H7 (cell line): ENCODE results near the gene ACTR1B. TPM values are rescaled to one million over a fixed set of nuclear protein-coding genes. Genes with fewer than 3 reads are reported as not detected.
"Not testable (repeated sequence)": the region's sequence is repeated elsewhere in the genome, so short reads cannot be mapped to it uniquely, and the experiment has no call there.

Experiments used
- DNase-seq: peaks from one replicate; pipeline ENCODE4 v3.0.0; 2012
- H3K27me3 ChIP-seq: 2 replicates; pipeline ENCODE4 v1.6.0; 2011; ENCODE audit warnings: mild to moderate bottlenecking, low read length; ENCODE audit not compliant: control insufficient read depth, insufficient read depth
- H3K36me3 ChIP-seq: replicated peaks from 2 replicates; pipeline ENCODE4 v1.5.1; 2011; ENCODE audit warnings: low read length; ENCODE audit not compliant: control insufficient read depth, insufficient read depth
- H3K4me3 ChIP-seq: 2 replicates; pipeline ENCODE4 v1.5.1; 2011; ENCODE audit warnings: low read depth, mild to moderate bottlenecking, control low read depth, low read length, moderate library complexity; ENCODE audit not compliant: insufficient read depth
- total RNA-seq: library from RNA; depleted of rRNA; stranded (reverse); fragments of >200 nt; shearing (Covaris generic); gene quantifications from 2 replicates; pipeline ENCODE4 v1.2.3, GENCODE V29; 2014

The ACTR1B gene
- total RNA-seq, 1 experiment from 2014 or later: 49.7 TPM

DNA sequence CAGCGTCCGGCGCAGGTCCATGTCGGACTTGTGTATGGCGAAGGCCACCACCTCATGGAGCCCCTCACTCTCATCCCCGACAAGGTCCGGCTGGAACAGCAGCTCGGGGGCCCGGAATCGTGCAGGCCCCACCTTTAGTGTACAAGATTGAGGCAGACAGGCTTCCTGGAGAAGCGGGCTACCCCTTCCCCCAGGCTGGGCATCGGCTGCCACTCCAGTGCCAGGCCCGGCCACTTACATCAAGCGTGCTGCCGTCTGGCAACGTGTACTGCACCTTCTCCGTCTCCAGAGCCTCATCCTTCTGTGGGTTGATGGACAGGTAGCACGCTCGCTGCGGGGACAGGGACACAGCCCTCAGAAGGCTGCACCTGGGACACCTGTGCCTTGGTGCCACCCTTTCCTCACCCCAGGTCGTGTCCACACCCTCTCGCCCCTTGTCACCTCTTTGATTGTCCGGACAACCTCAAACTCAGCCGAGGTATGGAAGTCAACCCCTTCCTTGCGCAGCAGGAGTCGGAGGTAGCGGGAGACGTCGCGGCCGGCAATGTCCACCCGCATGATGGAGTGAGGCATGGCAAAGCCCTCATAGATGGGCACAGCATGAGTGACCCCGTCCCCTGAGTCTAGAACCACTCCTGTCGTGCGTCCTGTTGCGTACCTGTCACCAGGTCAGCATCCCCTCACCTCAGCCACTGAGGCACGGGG is 5.7 kb downstream of the ACTR1B start:
- Histone ChIP-seq H3K36me3 (peaks cover 11% of the 10 kb centered on the region), H3K4me3 (no peak overlapping the region), H3K27me3 (no peaks in the 10 kb centered on the region)
- peak; percentile 24 for DNase-seq

DNA sequence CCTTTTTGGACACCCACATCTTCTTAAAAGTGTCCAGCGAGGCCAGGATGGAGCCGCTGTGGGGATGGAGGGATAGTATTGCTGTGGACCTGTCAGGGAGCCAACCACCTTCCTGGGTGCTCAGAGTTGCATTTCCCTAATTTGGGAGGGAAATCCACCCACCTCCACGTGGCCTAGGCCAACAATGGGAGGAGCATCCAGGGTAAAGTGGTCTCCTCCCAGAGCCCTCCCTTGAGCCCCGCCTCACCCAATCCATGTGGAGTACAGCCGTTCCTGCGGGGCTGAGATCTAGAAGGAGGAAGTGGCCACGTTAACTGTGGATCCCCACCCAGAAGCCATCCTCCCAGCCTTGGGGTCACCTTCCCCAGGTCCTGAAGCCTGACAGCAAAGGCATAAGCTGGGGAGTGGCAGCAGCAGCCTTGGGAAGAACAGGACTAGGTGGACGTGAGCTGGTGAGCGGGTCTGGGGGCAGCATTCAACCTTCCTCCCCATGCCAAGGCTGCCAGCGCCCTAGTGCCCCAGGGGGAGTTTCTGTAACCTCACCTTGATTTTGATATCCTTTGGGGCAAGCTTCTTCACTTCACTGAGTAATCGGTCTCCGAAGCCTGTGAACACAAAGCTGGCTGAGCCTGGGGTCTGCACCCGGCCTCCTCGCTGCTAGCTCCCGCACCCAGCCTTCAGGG is 6.8 kb downstream of the ACTR1B start:
- Histone ChIP-seq H3K27me3 (no peaks in the 10 kb centered on the region), H3K4me3 (no peak overlapping the region), H3K36me3 (peaks cover 11% of the 10 kb centered on the region)
- DNase-seq: peak; percentile 60

DNA sequence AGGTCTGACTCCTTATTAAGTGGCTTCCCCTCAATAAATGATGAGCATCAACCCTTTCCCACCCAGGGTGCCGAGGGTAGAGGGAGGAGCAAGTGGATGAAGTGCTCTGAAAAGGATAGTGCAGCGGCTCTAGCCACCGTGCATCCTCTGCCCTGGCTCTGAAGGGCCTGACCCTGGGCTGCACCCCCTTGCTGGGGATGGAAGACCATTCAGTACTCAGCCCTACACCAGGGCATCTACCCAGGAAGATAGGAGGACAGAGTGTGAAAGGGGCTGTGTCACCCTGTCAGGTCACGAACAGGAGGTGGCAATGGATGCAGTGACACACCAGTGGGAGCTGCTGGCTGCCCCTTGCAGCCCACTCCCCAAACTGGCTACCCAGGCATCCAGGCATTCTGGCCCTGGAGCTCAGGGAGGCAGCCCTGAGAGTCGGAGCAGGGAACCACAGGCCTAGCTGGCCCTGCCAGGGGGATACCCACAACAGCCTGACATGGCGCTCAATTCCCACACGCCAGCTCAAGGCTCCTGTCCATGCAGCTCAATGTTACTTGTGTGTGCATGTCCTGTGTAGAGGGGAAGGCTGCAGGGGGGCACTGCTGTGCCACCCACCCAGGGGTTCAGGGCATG is 7.6 kb downstream of the ACTR1B start:
- Histone ChIP-seq H3K4me3 (no peak overlapping the region), H3K27me3 (no peaks in the 10 kb centered on the region), H3K36me3 (peaks cover 11% of the 10 kb centered on the region)
- DNase-seq: peak; percentile 22

DNA sequence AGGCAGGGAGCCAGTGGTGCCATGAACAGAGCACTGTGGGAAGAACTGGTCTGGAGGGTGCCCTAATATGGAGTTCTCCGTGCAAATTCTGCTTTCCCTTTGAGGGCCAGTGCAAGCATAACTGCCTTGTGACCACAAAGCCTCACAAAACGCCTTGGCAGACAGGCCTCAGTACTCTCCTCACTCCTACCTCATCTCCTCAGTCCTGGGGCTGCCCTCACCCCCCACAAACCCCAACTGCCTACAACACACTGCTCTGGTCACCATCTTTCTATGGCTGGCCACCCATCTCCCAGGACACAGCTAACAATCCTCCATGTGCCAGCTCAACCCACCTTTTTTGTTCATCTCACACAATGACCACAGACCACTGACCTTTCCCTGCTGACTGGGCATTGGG is 9.1 kb downstream of the ACTR1B start:
- Histone ChIP-seq H3K36me3 (peaks cover 11% of the 10 kb centered on the region), H3K27me3 (no peaks in the 10 kb centered on the region), H3K4me3 (no peak overlapping the region)
- DNase-seq: peak; percentile 13

DNA sequence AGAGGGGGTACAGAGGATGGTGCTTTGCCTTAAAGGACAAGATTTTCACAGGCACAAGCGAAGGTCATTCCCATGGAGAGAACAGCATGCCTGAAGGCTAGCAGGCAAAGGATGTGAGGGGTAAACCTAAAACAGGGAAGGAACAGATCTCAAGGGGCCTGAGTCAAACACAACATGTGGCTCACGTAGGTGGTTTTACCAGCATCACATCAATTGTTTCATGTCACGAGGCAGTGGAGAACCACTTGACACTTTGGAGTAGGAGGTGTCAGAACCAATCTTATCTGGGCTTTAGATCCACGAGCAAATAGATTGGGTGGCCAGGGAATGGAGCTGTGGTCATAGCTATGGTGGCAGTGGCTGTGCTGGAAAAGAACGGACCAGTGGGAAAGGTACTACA is 9.5 kb downstream of the ACTR1B start:
- no peaks in the 10 kb centered on the region for H3K27me3 ChIP-seq
- DNase-seq: peak; percentile 9

DNA sequence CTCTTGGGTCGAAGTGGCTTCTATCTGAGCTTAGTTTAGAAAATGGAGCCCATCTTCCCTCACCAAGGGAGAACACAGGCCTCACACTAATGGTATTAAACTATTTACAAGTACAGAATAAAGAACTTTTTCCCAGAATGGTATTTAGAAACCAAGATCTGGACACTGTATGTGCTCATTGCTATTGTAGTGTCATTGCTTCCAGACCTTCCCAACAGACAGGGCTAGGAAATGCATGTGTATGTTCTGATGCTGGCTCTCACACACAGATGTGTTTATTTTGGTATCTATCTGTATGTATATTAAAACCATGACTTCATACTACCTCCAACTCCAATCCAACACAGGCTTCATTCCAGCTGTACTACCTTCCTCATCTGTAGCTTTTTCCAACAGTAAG is 10.0 kb downstream of the ACTR1B start:
- Histone ChIP-seq H3K4me3 (no peak overlapping the region), H3K27me3 (no peaks in the 10 kb centered on the region), H3K36me3 (peaks cover 13% of the 10 kb centered on the region)
- DNase-seq: no peak

More for the DNA sequence above, 9.5 kb downstream of the ACTR1B start:
- peaks cover 11% of the 10 kb centered on the region for H3K36me3 ChIP-seq
- H3K4me3 ChIP-seq: no peak overlapping the region

DNA sequence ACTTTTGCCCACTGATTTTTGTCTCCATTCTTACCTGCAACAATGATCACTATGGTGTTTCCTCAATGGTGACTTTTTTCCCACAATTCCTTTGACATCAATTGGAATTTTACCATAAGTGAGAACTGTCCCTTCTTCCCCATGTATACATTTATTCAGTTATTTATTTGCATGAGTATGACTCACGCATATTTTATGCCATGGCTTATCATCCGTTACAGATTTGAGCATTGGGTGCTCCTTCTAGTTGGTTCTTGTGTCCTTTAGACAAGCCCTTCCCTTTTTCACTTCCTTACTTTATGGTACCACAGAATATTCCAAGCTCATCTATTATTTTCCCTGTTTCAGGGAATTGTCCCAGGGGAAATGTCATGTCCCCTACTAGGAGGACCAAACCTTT is 10.4 kb downstream of the ACTR1B start:
- H3K27me3 ChIP-seq: no peaks in the 10 kb centered on the region
- DNase-seq: peak; percentile 4

DNA sequence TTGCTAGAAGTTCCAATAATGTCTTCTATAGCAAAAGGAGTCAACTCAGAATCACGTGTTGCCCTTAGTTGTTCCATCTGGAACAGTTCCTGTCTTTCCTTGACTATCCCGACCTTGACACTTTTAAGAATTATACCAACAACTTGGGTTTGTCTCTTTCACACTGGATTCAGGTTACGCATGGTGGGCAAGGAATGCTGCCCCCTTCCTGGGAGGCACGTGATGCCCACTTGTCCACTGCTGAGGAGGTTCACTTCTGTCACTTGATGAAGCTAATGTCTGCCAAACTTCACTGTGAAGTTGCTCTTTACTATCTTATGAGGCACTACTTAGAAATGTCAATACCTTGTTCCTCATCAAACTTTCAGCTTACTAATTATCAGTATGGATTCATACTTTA is 12.7 kb downstream of the ACTR1B start:
- Histone ChIP-seq H3K36me3 (peaks cover 16% of the 10 kb centered on the region), H3K27me3 (no peaks in the 10 kb centered on the region), H3K4me3 (no peak overlapping the region)
- peak; percentile 10 for DNase-seq

More for the DNA sequence above, 10.4 kb downstream of the ACTR1B start:
- Histone ChIP-seq H3K36me3 (peaks cover 15% of the 10 kb centered on the region), H3K4me3 (no peak overlapping the region)

DNA sequence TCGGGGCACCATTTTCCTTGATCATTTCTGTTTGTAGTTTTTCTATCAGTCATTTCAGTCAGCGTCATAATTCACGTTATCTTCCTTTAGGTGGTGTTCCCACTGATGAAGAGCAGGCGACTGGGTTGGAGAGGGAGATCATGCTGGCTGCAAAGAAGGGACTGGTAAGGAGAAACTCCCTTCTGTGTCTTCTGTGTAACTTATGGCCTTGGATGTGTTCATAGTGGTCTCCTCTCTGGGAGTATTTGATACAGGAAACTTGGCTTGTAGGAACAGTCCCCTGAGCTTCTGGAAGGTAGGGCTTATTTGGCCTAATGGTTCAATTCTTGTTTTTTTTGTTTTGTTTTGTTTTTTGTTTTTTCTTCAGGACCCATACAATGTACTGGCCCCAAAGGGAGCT is 16.9 kb downstream of the ACTR1B start:
- no peak for DNase-seq
- peaks cover 16% of the 10 kb centered on the region for H3K36me3 ChIP-seq
- H3K27me3 ChIP-seq: no peaks in the 10 kb centered on the region
- H3K4me3 ChIP-seq: peak overlapping the region; percentile 4; the same call in 1 of the 2 replicates

DNA sequence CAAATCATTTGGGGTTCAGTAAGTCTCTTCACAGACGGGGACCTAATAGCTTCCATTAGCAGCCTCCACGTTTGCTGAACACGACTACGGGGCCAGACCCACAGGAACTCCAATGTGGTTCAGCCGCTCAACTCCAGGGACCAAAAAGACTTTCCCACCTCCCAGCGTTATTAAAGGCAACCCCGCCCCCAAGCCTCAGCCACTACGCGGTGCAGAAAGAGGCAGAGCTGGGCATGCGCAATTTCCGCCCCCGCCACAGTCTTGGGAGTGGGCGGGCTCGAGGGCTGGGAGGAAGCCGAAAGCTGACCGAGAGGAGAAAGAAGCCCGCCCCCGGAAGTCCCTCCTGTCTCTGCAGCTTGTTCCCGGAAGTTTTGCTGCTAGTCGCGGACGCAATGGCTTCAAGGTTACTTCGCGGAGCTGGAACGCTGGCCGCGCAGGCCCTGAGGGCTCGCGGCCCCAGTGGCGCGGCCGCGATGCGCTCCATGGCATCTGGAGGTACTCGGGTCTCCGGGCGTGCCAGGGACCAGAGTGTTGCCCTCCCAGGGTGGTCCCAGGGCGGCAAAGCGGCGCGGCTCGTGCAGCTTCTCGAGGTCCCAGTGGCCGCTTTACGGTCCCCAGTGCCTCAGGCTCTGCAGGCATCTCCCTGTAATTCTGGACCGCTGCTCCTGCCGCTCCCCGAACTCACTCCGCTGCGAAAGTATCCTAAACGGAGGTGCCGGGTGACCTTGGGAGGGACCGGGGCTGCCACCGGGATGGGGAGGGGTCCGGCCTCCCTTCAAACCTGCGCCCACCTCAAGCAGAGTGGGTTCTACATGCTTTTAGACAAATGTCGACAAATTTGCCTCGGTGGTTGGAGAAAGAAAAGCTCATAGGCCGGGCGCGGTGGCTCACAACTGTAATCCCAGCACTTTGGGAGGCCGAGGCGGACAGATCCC is 17.9 kb downstream of the ACTR1B start, which contains the start of gene COX5B:
Gene COX5B (plus strand): TSS at position 368 of the 935 bp plus-strand sequence. CDS start 25 bp downstream, at position 393.
- Histone ChIP-seq H3K36me3 (peaks cover 16% of the 10 kb centered on the region), H3K4me3 (peak within 1 kb of the TSS; percentile 97), H3K27me3 (no peaks in the 10 kb centered on the region)
- peak; percentile 98 for DNase-seq

DNA sequence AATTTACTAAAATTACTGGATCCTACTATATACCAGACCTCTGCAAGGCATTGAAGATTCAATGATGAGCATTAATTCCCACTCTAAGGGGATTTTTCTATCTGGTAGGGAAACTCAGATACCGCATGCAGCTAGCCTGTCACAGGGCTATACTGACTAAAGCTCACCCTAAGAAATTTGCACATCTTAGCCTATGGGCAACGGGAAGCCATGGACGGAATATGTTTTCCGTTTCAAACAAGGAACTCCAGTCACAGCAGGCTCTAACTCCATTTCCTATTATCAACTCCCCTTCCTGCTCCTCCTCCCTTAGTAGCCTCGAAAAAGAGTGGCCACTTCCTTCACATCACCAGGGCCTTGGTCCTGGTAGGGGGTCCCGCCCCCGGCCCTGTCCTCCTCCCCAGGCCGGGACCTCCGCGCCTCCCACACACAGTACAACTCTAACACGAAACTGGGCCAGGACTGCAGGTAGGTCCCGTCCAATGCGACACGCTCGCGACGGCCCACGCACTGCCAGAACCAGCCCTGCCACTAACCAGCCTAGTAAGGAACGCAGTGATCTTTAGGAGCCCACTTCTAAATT is 18.6 kb downstream of the ACTR1B start:
- Histone ChIP-seq H3K4me3 (peak overlapping the region; percentile 67), H3K36me3 (peaks cover 16% of the 10 kb centered on the region)
- DNase-seq: peak; percentile 66

DNA sequence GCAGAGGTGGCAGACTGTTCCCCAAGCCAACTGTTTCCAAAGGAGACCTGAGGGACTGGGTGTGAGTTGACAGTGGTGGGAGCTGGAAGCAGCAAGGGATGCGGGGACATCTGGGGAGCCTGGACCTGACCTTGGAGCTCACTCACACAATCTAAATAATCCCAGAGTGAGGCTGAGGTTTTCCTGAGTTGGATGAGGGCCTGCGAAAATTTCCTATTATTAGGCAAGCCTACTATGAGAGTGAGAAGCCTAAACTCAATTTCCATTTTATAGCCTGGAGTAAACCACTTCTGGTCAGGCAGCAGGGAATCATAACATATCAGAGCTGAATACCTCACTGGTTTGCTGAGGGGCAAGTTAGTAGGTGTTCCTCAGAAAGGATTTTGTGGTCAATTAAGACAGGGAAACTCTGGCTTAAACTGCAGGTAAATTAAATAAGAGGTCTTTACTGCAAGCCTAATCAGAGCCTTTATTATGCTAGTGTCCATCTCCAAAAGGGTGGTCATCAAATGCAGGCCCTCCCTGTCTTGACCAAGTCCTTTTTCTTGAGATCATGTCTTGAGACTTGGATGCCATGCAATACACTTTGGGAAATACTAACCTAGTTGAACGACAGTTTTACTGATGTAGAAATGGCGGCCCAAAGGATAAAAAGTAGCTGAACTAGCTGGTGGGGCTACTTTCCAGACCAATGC is 19.7 kb downstream of the ACTR1B start:
- no peak for DNase-seq
- Histone ChIP-seq H3K36me3 (peaks cover 15% of the 10 kb centered on the region), H3K4me3 (no peak overlapping the region), H3K27me3 (no peaks in the 10 kb centered on the region)

More for the DNA sequence above, 18.6 kb downstream of the ACTR1B start:
- no peaks in the 10 kb centered on the region for H3K27me3 ChIP-seq

DNA sequence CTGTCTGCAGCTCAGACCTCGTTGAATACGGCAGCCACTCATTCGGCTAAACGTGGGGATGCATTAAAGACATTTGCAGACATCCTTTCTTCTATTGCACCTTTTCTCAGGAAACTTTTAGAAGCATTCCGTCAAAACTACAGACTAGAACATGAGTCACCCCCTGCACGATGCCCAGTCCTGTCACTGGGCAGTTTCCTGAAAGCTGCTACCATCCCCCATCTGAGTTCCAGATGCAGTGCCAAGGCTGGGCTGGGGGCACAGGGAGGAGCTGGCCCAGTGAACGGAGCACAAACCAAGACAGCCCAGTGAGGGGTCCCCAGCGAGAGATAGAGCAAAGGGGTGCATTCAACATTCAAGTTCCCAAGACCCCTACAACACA is 37.8 kb downstream of the ACTR1B start:
- DNase-seq, H3K4me3 ChIP-seq, H3K27me3 ChIP-seq, H3K36me3 ChIP-seq: not testable (repeated sequence)
